Stimulated activated naive CD4-positive, alpha-beta T cell treated with Interleukin-2 at 50 U/mL for 16 hours (primary cell): ENCODE data around the gene SMYD4.
"Not testable (repeated sequence)": the region's sequence is repeated elsewhere in the genome, so short reads cannot be mapped to it uniquely, and the experiment has no call there.

Source experiments
- DNase-seq: peaks from one replicate; lab custom pipeline; 2025; lab: John Stamatoyannopoulos, UW

SMYD4 gene

GRCh38 chr17:1779571-1780131 lies 50.1 kb downstream of the SMYD4 start:
- DNase-seq: no peak

GRCh38 chr17:1776857-1777256 lies 52.8 kb downstream of the SMYD4 start:
- no peak for DNase-seq

- no peak for DNase-seq
These were observed 53.4 kb downstream of the SMYD4 start for GRCh38 chr17:1776328-1776727.

- no peak for DNase-seq
These were observed 55.1 kb downstream of the SMYD4 start for GRCh38 chr17:1774390-1775176.

- DNase-seq: no peak
These were observed 56.0 kb downstream of the SMYD4 start for GRCh38 chr17:1773696-1774181.

GRCh38 chr17:1773000-1773695 lies 56.6 kb downstream of the SMYD4 start:
- DNase-seq: not testable (repeated sequence)

- no peak for DNase-seq
These were observed 59.8 kb downstream of the SMYD4 start for GRCh38 chr17:1769822-1770477.

GRCh38 chr17:1767358-1767757 lies 62.3 kb downstream of the SMYD4 start:
- DNase-seq: no peak

- DNase-seq: no peak
These were observed 63.1 kb downstream of the SMYD4 start for GRCh38 chr17:1766382-1767135.

GRCh38 chr17:1765576-1765975 lies 64.1 kb downstream of the SMYD4 start:
- DNase-seq: no peak

- DNase-seq: not testable (repeated sequence)
These were observed 65.0 kb downstream of the SMYD4 start for GRCh38 chr17:1764705-1765104.

- DNase-seq: peak; percentile 11
These were observed 65.4 kb downstream of the SMYD4 start for GRCh38 chr17:1764284-1764683.

- DNase-seq: no peak
These were observed 66.5 kb downstream of the SMYD4 start for GRCh38 chr17:1762901-1763898.

- DNase-seq: no peak
These were observed 67.3 kb downstream of the SMYD4 start for GRCh38 chr17:1762233-1762900.

GRCh38 chr17:1759529-1759928 lies 70.2 kb downstream of the SMYD4 start:
- no peak for DNase-seq

- DNase-seq: no peak
These were observed 70.9 kb downstream of the SMYD4 start for GRCh38 chr17:1758807-1759206.

- no peak for DNase-seq
These were observed 73.9 kb downstream of the SMYD4 start for GRCh38 chr17:1755827-1756262.

GRCh38 chr17:1755252-1755826 lies 74.4 kb downstream of the SMYD4 start:
- DNase-seq: no peak

GRCh38 chr17:1754430-1755112 lies 75.1 kb downstream of the SMYD4 start:
- DNase-seq: no peak
